ENCODE measurements around the gene NCOA7. TPM values are rescaled to one million over a fixed set of nuclear protein-coding genes. Genes with fewer than 3 reads are reported as not detected.
A peak's percentile ranks its signal among the peaks of the same experiment; 100 is the strongest.

The NCOA7 gene
- total RNA-seq, 1 experiment from 2014 or later = 9.4 TPM

GRCh38 chr6:125844989-125845388 lies 54.2 kb downstream of the NCOA7 start:
- TF ChIP-seq CTCF (conservative IDR thresholded peaks at IDR 0.05) = no peak
- H4K8ac ChIP-seq (replicated peaks; ENCODE audit: insufficient read length, low read depth, low read length) = no peak overlapping the region
- no peak overlapping the region for H4K5ac ChIP-seq (ENCODE audit: insufficient read length, low read depth, low read length)
- H3T11ph ChIP-seq (ENCODE audit: low read length) = no peak overlapping the region
- H3K56ac ChIP-seq (ENCODE audit: insufficient read length, low read depth, low read length) = no peak overlapping the region
- no peak overlapping the region for H2BK5ac ChIP-seq (ENCODE audit: insufficient read length, low read length)
- H3K4me1 Mint-ChIP-seq = peaks cover 3 to 4% of the 10 kb centered on the region in 2 experiments; a peak in 3 of 4 replicates
- no peak overlapping the region for H4K91ac ChIP-seq (ENCODE audit: insufficient read length, low read depth, low read length)
- no peaks in the 10 kb centered on the region for H3K4me1 ChIP-seq (ENCODE audit: insufficient read depth, low read length)
- H3K23ac ChIP-seq (ENCODE audit: insufficient read length, low read depth, low read length) = no peak overlapping the region
- H3K36me3 Mint-ChIP-seq (ENCODE audit: insufficient read depth in 1 of 3, low read depth in 3 of 3) = peaks cover 0 to 2% (median 0%) of the 10 kb centered on the region in 3 experiments; a peak in 1 of 7 replicates
- DNase-seq = no peak
- no peaks in the 10 kb centered on the region for H3K79me1 ChIP-seq (ENCODE audit: insufficient read depth, low read depth, low read length, poor library complexity, severe bottlenecking)
- no peak overlapping the region for H2BK12ac ChIP-seq (ENCODE audit: insufficient read length, low read depth, low read length)
- H2BK120ac ChIP-seq (ENCODE audit: low read depth, low read length, poor library complexity, severe bottlenecking) = no peak overlapping the region
- H3K4me2 ChIP-seq (ENCODE audit: insufficient read depth, insufficient read length, low read length) = no peak overlapping the region
- H3K23me2 ChIP-seq (ENCODE audit: insufficient read length, low read depth, low read length, poor library complexity, severe bottlenecking) = no peaks in the 10 kb centered on the region
- no peak overlapping the region for H3K4me3 Mint-ChIP-seq
- no peak overlapping the region for H3K9ac ChIP-seq (ENCODE audit: extremely low read depth, insufficient read length, low read length)
- no peak overlapping the region for H2AFZ ChIP-seq (ENCODE audit: low read length)
- H4K20me1 ChIP-seq (ENCODE audit: control insufficient read depth, insufficient read depth, insufficient read length) = no peaks in the 10 kb centered on the region
- H3K14ac ChIP-seq (ENCODE audit: insufficient read depth, low read length) = no peak overlapping the region
- H3K4ac ChIP-seq (ENCODE audit: low read depth, low read length) = no peak overlapping the region
- H3K27ac Mint-ChIP-seq = peak overlapping the region in 2 of 3 experiments; percentile 4 to 39; a peak in 3 of 7 replicates
- no peaks in the 10 kb centered on the region for H3K27me3 Mint-ChIP-seq (ENCODE audit: low read depth)
- no peaks in the 10 kb centered on the region for H3K79me2 ChIP-seq (ENCODE audit: insufficient read depth, low read length)
- H3K9me3 ChIP-seq (ENCODE audit: control insufficient read depth, low read depth, low read length) = no peaks in the 10 kb centered on the region
- H3K18ac ChIP-seq (ENCODE audit: insufficient read length, low read depth, low read length) = no peak overlapping the region
- no CpG with 5 or more reads among the region's 5 CpGs for WGBS (ENCODE audit: extremely low coverage, insufficient read length, low lambda C conversion rate)
- no peak overlapping the region for H3K27ac ChIP-seq (ENCODE audit: insufficient read length, low read depth, low read length)
- H3K27me3 ChIP-seq (ENCODE audit: insufficient read depth, low read length) = no peaks in the 10 kb centered on the region
- no peaks in the 10 kb centered on the region for H3K9me3 Mint-ChIP-seq
- no peak overlapping the region for H2BK20ac ChIP-seq (ENCODE audit: low read depth, low read length, poor library complexity, severe bottlenecking)
- no peak overlapping the region for H2BK15ac ChIP-seq (ENCODE audit: low read depth, low read length)
- no peak overlapping the region for H2AK5ac ChIP-seq (ENCODE audit: insufficient read length, low read length)
